Hematopoietic multipotent progenitor cell (in vitro differentiated cells): ENCODE data around the gene SLC1A2. TPM values are rescaled to one million over a fixed set of nuclear protein-coding genes. Genes with fewer than 3 reads are reported as not detected.

ENCODE experiments used
- DNase-seq, 3 donors: peaks; one replicate each; pipeline ENCODE4 v3.0.0-alpha.2; 2011 to 2015; ENCODE audit warnings: low read depth in 2 of 3, low spot score in 2 of 3
- total RNA-seq: library from RNA; depleted of rRNA; stranded (reverse); fragments of >200 nt; gene quantifications from one replicate; pipeline ENCODE4 v1.2.3, GENCODE V29; 2012

SLC1A2 gene
- total RNA-seq, 1 donor = under 0.01 TPM

- DNase-seq = no peak
Observed at GRCh38 chr11:35354644-35355043, 64.7 kb downstream of the SLC1A2 start.

- DNase-seq = no peak
Observed at GRCh38 chr11:35352077-35352888, 67.1 kb downstream of the SLC1A2 start.

GRCh38 chr11:35349897-35350296 lies 69.5 kb downstream of the SLC1A2 start:
- no peak for DNase-seq

GRCh38 chr11:35348898-35349687 lies 70.3 kb downstream of the SLC1A2 start:
- no peak for DNase-seq

DNA sequence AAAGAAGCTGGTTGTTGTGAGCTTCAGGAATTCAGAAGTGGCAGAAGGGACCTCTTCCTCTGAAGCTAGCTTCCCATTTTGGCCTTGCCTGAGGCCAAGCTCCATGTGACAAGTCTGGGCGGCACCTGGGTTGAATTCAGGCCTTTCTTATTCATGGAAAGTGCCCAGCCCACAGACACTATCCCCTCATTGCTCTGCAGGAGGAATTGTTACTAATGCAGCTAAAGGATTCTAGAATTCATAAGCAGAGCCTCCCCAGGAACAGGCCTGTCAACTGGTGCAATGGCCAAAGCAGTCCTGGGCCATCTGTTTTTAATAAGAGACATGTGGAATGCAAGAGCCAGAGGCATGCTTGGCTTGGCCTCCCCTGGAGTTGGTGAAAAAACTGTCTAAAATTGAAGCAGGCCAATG lies 71.4 kb downstream of the SLC1A2 start:
- no peak for DNase-seq

DNA sequence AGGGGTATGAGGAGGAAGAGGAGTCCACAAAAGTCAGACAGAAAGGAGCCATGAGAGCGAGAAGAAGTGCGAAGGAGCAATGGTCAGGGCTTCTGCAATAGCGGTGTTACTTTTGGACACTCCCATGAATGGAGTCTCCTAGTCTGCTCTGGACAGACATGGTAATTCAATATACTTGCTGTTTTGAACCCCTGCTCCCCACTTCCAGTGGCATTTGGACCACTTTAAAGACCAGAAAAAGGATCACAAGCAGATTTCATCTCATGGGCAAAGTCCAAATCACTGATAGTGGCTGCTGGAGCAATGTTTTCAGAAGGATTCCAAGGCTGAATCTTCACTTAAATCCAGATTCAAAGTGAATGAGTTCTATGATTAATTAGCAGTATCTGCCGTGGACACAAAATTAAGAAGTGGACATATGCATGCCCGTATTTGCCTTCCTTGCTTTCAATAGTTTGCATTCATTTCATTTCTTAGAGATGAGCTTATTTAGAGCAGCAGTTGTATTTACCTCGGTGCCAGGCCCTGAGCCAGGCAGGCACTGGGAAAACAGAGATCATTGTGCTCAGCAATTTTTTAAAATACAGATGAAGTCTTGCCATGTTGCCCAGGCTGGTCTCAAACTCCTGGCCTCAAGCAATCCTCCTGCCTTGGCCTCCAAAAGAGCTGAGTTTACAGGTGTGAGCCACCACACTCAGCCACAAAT lies 72.0 kb downstream of the SLC1A2 start:
- DNase-seq = no peak

DNA sequence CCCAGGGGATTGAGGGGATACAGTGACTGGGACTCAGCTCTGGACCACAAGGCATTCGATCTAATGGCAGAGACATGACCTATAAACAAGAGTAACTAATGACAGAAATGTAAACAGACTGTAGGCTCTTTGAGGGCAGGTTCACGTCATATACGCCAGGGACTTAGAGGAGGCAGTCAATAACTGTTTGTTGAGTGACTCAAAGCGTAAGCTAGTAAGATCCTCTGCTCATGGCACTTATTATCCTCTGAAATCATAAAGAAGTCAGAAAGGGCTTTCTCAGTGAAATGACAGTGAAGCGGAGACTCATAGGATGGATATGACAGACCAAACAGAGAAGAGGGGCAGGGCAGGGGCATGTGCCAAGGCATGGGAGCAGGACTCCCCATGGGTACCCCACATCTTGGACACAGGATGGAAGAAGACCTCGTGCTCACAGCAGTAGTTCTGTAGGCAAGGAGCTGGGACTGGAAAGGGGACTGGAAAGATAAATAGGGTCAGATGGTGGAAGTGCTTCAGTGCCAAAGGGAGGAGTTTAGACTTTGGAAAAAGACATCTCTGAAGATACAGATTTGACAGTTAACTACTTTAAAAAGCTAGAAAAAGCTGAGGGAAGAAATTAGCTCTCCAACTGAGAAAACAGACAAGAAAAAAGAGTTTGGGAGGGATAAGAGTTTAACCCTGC lies 72.7 kb downstream of the SLC1A2 start:
- DNase-seq = no peak

- no peak for DNase-seq
Observed at GRCh38 chr11:35344681-35345574, 74.4 kb downstream of the SLC1A2 start.

DNA sequence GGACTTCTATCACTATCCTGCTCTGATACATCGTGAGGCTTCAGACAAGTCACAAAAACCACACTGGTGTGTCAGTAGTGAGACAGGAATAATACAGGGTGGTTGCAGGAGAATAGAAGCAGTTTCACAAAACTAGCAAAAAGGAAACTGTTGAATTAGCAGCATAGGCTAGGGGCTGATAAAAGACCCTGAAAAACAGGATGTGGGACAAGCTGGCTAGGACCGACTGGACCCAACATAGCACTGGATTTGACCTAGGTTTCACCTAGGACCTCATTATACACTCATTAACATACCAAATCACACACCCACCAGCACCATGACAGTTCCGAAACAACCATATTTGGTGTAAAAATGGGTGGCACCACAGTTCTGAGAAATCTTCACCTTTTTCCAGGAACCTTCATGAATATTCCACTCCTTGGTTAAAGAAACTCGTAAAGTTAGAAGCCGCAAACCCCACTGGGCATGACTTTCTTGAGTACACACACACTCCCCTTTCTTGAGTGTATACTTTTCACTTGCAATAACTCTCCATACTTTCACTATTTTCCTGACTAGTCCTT lies 76.2 kb downstream of the SLC1A2 start:
- peak in 2 of 3 donors; percentile 48 to 86 for DNase-seq

DNA sequence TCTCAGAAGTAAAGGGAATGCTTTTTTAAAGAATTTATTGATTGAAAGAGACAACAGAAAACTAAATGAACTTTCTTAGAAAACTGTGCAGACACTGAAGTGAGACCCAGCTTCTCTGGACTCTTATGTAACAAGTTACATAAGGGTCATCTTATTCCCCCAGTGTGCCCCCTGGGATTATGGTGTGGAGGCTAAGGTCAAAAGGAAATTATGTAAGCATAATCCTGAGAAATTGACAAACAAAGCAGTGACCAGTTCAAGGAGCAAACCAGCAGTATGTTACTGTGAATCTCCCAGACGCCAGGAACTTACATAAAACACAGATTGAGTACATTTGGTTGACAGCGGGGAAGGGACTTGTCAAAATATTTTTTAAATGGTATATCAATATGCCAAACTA lies 78.6 kb downstream of the SLC1A2 start:
- no peak for DNase-seq

DNA sequence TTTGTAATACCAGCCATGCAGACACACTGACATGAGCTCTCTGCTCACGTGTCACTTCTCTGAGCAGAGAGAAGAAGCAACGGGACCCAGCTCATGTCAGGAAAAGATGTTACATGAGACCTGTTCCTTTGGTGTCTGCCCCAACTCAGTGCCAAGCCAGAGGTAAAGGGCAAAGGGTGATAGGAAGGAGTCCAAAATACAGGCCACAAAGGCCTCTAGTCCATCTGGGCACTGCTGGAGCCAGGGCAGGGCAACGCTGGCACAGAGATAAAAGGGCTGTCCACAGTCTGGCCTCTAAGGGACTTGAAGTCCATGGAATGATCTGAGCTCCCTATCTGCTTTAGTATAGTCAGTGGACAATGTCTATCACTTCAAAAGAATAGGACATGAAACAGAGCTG lies 79.3 kb downstream of the SLC1A2 start:
- DNase-seq = no peak

DNA sequence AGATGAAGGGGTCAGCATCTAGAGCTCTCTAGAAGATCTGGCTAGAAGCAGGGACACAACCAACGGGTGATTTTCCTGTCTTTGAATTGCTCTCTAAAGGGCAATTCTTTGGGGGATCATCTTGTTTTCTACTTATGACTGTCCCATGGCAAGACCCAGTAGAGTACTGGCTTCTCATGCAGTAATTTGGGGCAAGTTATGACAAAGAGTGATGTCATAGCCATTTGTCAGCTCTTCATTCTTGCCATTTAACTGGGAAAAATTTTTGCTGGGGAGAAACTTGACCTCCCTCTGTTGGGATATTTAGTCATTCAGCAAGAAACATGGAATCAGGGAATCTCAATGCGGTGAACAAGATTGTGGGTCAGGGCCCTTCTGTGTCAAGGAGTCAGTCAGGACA lies 80.4 kb downstream of the SLC1A2 start:
- no peak for DNase-seq

DNA sequence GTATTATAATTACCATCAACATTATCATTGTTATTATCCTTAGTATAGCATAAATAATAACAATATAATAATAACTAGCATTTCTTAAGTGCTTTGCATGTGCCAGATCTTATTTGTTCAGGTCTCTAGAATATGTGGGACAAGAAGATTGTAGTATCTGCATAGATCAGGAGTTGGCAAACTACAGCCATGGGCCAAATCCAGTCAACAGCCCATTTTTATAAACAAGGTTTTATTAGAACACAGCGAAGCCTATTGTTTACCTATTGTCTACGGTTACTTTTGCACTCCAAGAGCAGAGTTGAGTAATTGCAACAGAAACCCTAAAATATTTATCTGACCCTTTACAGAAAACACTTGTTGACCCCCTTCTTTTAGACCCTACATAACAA lies 81.4 kb downstream of the SLC1A2 start:
- no peak for DNase-seq

DNA sequence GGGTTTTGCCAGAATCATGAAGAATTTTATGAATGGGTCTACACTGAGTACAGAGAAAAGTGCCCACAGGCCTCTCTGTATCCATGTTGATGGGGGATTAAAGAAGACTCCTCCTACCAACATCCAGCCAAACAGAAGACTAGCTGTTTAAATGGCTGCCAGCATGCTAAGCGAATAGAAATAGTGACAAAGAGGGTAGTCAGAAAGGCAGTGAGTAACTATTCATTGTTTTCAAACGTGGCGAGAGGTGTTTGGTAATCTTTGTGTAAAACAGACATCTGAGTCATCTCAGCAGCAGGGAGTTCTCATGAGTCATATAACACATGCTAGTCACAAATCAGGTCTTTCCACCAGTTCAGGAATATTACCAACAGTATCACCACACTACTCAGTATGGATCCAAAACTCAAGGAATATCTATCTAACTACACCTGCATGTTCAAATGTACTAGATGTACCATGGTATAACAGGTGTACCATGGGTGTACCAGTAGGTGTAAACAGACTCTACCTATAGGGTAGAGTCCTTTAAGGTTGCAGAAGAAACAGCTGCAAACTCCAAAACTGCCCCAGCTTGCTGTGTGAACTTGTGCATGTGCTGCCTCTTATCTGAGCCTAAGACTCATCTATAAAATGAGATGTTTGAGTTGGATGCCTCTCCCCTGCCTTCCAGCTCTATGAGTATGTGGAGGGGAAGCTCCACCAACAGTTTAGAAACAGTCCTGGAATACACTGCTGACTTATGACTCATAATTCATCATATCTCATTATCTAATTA lies 82.0 kb downstream of the SLC1A2 start:
- DNase-seq = no peak

- no peak for DNase-seq
Observed at GRCh38 chr11:35336726-35337125, 82.6 kb downstream of the SLC1A2 start.

DNA sequence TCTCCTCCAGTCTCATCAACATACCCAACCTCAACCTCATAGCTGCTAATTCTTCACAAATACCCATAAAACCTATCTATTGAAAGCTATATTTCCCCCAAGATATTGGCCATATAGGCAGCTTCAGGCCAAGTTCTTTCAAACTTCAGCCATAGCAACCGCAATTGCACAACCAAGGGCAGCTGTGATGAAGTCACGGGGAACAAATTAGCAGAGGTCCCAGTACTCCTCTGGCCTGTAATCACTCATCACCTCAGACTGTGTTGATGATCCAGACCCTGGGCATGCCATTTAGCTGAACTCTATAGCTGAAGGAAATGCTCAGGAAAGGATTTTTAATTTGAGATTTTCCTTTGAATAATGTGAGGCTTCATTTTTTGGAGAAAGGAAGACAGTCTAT lies 84.1 kb downstream of the SLC1A2 start:
- DNase-seq = no peak

DNA sequence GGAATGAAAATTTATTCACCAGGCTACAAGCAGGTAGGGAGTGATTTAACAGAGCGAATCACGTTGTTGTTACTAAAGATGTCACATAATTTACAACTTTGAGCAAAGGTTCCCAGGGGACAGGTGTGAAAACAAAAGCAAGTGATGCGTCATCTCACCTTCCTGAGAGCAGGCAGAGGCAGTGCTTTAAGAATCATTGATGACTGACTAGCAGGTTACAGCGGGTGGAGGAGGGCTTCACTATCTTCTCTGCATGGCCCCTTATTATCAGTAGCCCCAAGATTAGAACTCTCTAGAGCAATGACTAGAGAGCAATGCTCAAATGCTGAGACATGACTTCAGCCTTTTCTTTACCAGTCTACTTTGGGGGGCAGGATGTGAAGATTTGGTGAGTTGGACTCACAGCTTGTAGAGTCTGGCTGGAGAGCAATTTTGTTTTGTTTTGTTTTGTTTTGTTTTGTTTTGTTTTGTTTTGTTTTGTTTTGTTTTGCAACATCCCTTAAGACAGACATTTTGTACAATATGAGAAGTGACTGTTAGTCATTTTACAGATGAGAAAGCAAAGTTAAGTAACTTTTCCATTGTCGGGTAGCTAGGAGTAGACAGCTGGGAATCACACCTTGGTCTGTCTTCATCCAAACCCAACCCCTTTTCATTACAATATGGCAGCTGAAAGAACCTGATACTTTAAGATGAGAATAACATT lies 84.8 kb downstream of the SLC1A2 start:
- DNase-seq = no peak

GRCh38 chr11:35332524-35332923 lies 86.8 kb downstream of the SLC1A2 start:
- no peak for DNase-seq
